Panc1 (cell line): ENCODE measurements around the gene NUMBL.

Source experiments
- POLR2AphosphoS5 ChIP-seq: IDR thresholded peaks from 2 replicates; pipeline ENCODE4 v1.6.1; 2012; ENCODE audit warnings: mild to moderate bottlenecking, low read depth, low read length, moderate library complexity
- TCF7L2 ChIP-seq: IDR thresholded peaks from 2 replicates; pipeline ENCODE4 v1.6.1; 2011; ENCODE audit warnings: mild to moderate bottlenecking, low read depth, low read length, inconsistent platforms
- TF ChIP-seq, protein P1 (sequence below): fragments of 450-650 bp; IDR thresholded peaks from 2 replicates; pipeline ENCODE4 v1.5.1; 2017; ENCODE audit warnings: mild to moderate bottlenecking
- TF ChIP-seq, protein P2 (sequence below), 2 experiments: IDR thresholded peaks; 2 replicates each; pipeline ENCODE4 v1.6.1; 2011 to 2012; ENCODE audit warnings: low read depth in 2 of 2, control low read depth in 1 of 2, low read length in 1 of 2, mild to moderate bottlenecking in 1 of 2, moderate library complexity in 1 of 2; ENCODE audit not compliant: insufficient read depth in 1 of 2

DNA sequence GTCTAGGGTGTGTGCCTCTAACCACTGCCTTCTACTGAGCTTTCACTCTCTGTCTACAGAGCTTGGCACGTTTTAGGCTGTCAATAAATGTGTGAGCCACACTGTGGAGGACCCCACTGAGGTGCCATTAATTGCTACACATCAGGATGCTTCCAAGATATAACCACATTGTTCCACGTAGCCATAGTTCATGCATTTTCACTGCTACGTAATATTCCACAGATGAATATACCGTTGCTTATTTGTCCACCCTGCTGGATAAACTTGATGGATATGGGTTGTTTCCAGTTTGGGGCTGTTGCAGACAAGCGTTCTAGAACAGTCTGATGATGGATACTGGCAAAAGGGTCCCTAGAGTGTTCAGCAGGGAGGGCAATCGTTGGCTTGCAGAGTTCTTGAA, 11.3 kb upstream of the NUMBL start:
- TF ChIP-seq, protein P1, sequence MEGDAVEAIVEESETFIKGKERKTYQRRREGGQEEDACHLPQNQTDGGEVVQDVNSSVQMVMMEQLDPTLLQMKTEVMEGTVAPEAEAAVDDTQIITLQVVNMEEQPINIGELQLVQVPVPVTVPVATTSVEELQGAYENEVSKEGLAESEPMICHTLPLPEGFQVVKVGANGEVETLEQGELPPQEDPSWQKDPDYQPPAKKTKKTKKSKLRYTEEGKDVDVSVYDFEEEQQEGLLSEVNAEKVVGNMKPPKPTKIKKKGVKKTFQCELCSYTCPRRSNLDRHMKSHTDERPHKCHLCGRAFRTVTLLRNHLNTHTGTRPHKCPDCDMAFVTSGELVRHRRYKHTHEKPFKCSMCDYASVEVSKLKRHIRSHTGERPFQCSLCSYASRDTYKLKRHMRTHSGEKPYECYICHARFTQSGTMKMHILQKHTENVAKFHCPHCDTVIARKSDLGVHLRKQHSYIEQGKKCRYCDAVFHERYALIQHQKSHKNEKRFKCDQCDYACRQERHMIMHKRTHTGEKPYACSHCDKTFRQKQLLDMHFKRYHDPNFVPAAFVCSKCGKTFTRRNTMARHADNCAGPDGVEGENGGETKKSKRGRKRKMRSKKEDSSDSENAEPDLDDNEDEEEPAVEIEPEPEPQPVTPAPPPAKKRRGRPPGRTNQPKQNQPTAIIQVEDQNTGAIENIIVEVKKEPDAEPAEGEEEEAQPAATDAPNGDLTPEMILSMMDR: no peak
- TF ChIP-seq, protein P2, sequence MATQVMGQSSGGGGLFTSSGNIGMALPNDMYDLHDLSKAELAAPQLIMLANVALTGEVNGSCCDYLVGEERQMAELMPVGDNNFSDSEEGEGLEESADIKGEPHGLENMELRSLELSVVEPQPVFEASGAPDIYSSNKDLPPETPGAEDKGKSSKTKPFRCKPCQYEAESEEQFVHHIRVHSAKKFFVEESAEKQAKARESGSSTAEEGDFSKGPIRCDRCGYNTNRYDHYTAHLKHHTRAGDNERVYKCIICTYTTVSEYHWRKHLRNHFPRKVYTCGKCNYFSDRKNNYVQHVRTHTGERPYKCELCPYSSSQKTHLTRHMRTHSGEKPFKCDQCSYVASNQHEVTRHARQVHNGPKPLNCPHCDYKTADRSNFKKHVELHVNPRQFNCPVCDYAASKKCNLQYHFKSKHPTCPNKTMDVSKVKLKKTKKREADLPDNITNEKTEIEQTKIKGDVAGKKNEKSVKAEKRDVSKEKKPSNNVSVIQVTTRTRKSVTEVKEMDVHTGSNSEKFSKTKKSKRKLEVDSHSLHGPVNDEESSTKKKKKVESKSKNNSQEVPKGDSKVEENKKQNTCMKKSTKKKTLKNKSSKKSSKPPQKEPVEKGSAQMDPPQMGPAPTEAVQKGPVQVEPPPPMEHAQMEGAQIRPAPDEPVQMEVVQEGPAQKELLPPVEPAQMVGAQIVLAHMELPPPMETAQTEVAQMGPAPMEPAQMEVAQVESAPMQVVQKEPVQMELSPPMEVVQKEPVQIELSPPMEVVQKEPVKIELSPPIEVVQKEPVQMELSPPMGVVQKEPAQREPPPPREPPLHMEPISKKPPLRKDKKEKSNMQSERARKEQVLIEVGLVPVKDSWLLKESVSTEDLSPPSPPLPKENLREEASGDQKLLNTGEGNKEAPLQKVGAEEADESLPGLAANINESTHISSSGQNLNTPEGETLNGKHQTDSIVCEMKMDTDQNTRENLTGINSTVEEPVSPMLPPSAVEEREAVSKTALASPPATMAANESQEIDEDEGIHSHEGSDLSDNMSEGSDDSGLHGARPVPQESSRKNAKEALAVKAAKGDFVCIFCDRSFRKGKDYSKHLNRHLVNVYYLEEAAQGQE (IDR thresholded peaks at IDR 0.05; ENCODE audit: insufficient read depth in 1 of 2, low read depth in 2 of 2, low read length in 1 of 2): no peak
- TF ChIP-seq POLR2AphosphoS5 (no peak), TCF7L2 (no peak)
